Epithelial cell of esophagus (primary cell): ENCODE measurements around the gene CYP21A2.
"Not testable (repeated sequence)": the region's sequence is repeated elsewhere in the genome, so short reads cannot be mapped to it uniquely, and the experiment has no call there.

Experiments used
- DNase-seq: peaks from one replicate; pipeline ENCODE4 v3.0.0; 2010; ENCODE audit warnings: low read depth
- H3K4me3 ChIP-seq: 2 replicates; pipeline ENCODE4 v1.5.1; 2011; ENCODE audit warnings: mild to moderate bottlenecking, low read length, control low read depth
- TF ChIP-seq, protein P1 (sequence below): IDR thresholded peaks from 2 replicates; pipeline ENCODE4 v1.5.1; 2011; ENCODE audit warnings: low read depth, mild to moderate bottlenecking, low read length, control low read depth, inconsistent platforms; ENCODE audit not compliant: insufficient read depth; ENCODE audit errors: missing control alignments

CYP21A2 gene

DNA sequence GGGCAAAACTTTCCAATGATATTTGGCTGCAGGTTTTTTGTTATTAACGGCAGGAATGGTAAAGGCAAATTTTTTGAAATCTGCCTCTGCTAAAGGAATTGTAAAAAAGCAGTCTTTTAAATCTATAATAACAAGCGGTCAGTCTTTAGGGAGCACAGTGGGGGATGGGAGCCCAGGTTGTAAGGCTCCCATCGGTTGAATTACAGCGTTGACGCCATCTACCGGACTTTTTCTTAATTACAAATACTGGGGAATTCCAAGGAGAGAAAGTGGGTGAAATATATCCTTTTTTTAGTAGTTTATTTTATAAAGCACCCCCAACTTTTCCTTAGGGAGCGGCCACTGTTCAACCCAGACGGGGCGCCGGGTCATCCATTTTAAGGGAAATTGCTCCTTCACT is 16.1 kb upstream of the CYP21A2 start:
- not testable (repeated sequence) for DNase-seq, H3K4me3 ChIP-seq

DNA sequence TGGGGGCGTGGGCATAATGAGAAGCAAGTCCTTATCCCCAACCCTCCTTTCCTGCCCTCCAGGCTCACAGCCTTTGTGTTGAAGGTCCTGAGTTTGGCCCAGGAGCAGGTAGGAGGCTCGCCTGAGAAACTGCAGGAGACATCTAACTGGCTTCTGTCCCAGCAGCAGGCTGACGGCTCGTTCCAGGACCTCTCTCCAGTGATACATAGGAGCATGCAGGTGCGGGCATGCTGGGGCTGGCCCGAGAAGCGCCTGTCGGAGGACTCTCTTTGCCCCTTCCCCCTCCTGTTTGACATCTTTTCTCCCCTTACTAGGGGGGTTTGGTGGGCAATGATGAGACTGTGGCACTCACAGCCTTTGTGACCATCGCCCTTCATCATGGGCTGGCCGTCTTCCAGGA is 9.6 kb upstream of the CYP21A2 start:
- H3K4me3 ChIP-seq, DNase-seq: not testable (repeated sequence)

DNA sequence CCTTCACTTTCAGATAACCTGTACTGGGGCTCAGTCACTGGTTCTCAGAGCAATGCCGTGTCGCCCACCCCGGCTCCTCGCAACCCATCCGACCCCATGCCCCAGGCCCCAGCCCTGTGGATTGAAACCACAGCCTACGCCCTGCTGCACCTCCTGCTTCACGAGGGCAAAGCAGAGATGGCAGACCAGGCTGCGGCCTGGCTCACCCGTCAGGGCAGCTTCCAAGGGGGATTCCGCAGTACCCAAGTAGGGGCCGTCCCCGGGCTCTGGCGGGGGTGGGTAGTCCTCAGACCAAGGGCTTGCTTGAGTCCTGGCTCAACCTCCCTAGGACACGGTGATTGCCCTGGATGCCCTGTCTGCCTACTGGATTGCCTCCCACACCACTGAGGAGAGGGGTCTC is 8.7 kb upstream of the CYP21A2 start:
- not testable (repeated sequence) for DNase-seq, H3K4me3 ChIP-seq

DNA sequence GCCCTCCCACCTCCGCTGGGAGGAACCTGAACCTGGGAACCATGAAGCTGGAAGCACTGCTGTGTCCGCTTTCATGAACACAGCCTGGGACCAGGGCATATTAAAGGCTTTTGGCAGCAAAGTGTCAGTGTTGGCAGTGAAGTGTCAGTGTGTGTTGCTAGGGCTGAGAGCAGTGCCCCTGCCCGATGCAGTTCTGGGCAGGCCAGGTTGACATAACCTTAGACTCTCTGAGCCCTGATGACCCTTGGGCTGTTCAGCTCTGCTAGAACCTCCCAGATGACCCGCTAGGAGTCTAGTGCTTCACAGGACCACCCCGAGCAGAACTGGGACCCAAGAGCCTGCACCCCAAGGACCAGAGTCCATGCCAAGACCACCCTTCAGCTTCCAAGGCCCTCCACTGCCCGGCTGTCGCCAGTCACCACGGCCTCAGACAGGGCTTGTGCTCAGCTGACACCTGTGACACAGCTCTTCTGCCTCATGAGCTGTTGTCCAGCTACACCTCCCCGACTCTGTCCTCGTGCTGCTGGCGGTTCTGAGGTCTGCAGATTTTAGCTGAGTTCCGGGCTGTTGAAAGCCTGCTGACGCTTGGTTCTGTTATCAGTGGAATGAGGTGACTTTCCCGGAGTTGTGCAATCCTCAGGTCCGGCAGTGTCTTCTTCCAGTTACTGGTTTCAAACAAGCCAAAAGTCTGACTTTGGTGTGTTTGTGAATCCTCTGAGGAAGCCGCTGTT is 2.8 kb upstream of the CYP21A2 start:
- H3K4me3 ChIP-seq, DNase-seq: not testable (repeated sequence)

DNA sequence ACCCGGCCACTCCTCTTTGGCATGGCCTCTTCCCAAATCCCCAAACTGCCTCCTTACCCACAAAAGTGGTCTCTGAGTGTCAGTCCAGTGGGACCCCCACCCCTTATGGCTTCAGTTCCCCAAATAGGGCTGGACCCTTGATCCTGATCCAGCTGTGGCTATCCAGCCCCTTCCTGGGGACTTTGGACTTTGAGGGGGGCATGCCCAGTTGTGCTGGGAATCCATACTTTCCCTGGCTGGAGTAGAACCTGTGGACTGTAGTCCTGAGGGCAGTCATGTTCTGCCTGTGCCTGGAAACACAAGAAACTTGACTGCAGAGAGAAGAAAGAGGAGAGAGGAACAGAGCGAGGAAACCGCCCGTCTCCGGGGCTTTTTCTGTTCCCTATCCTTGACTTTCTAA is 1.1 kb upstream of the CYP21A2 start:
- not testable (repeated sequence) for DNase-seq, H3K4me3 ChIP-seq

DNA sequence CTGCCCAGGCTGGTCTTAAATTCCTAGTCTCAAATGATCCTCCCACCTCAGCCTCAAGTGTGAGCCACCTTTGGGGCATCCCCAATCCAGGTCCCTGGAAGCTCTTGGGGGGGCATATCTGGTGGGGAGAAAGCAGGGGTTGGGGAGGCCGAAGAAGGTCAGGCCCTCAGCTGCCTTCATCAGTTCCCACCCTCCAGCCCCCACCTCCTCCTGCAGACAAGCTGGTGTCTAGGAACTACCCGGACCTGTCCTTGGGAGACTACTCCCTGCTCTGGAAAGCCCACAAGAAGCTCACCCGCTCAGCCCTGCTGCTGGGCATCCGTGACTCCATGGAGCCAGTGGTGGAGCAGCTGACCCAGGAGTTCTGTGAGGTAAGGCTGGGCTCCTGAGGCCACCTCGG is 663 bp downstream of the CYP21A2 start:
- not testable (repeated sequence) for H3K4me3 ChIP-seq, DNase-seq

DNA sequence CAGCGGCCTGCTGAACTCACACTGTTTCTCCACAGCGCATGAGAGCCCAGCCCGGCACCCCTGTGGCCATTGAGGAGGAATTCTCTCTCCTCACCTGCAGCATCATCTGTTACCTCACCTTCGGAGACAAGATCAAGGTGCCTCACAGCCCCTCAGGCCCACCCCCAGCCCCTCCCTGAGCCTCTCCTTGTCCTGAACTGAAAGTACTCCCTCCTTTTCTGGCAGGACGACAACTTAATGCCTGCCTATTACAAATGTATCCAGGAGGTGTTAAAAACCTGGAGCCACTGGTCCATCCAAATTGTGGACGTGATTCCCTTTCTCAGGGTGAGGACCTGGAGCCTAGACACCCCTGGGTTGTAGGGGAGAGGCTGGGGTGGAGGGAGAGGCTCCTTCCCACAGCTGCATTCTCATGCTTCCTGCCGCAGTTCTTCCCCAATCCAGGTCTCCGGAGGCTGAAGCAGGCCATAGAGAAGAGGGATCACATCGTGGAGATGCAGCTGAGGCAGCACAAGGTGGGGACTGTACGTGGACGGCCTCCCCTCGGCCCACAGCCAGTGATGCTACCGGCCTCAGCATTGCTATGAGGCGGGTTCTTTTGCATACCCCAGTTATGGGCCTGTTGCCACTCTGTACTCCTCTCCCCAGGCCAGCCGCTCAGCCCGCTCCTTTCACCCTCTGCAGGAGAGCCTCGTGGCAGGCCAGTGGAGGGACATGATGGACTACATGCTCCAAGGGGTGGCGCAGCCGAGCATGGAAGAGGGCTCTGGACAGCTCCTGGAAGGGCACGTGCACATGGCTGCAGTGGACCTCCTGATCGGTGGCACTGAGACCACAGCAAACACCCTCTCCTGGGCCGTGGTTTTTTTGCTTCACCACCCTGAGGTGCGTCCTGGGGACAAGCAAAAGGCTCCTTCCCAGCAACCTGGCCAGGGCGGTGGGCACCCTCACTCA is 1.4 kb downstream of the CYP21A2 start:
- H3K4me3 ChIP-seq, DNase-seq: not testable (repeated sequence)

DNA sequence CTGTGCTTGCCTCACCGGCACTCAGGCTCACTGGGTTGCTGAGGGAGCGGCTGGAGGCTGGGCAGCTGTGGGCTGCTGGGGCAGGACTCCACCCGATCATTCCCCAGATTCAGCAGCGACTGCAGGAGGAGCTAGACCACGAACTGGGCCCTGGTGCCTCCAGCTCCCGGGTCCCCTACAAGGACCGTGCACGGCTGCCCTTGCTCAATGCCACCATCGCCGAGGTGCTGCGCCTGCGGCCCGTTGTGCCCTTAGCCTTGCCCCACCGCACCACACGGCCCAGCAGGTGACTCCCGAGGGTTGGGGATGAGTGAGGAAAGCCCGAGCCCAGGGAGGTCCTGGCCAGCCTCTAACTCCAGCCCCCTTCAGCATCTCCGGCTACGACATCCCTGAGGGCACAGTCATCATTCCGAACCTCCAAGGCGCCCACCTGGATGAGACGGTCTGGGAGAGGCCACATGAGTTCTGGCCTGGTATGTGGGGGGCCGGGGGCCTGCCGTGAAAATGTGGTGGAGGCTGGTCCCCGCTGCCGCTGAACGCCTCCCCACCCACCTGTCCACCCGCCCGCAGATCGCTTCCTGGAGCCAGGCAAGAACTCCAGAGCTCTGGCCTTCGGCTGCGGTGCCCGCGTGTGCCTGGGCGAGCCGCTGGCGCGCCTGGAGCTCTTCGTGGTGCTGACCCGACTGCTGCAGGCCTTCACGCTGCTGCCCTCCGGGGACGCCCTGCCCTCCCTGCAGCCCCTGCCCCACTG is 2.3 kb downstream of the CYP21A2 start:
- not testable (repeated sequence) for DNase-seq, H3K4me3 ChIP-seq

DNA sequence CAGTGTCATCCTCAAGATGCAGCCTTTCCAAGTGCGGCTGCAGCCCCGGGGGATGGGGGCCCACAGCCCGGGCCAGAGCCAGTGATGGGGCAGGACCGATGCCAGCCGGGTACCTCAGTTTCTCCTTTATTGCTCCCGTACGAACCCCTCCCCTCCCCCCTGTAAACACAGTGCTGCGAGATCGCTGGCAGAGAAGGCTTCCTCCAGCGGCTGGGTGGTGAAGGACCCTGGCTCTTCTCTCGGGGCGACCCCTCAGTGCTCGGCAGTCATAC is 2.8 kb downstream of the CYP21A2 start:
- not testable (repeated sequence) for H3K4me3 ChIP-seq, DNase-seq

DNA sequence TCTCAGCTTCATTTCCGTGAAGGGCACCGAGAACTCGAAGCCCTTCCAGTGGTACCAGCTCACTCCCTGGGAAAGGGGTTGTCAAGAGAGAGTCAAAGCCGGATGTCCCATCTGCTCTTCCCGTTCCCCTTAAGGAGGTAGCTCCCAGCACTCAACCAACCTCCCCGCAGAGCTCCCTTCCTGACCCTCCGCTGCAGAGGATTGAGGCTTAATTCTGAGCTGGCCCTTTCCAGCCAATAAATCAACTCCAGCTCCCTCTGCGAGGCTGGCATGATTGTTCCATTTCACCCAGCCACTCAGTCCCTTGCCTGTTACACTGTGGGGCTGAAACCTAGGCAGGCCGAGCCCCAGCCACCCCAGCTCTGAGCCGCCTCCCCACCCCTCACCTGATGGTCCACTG is 3.2 kb downstream of the CYP21A2 start:
- not testable (repeated sequence) for H3K4me3 ChIP-seq

DNA sequence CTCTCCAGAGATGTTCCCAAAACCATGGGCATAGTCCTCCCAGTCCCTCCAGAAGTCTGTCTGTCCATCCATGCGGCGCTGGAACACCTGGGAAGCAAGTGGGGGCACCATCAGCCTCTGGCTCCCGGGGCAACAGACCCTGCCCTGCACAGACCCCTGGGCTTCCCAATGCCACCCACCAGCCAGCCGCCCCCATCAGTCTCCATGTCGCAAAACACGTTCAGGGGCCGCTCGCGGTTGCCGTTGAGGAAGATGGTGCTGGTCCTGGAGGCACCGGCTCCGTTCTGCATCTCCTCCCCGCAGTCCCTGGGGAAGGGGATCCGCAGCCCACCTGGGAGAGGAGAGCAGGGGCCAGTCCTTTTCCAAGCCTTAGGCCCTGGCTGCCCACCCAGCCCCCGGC is 4.1 kb downstream of the CYP21A2 start:
- H3K4me3 ChIP-seq, DNase-seq: not testable (repeated sequence)

More for the DNA sequence above, 3.2 kb downstream of the CYP21A2 start:
- not testable (repeated sequence) for DNase-seq

DNA sequence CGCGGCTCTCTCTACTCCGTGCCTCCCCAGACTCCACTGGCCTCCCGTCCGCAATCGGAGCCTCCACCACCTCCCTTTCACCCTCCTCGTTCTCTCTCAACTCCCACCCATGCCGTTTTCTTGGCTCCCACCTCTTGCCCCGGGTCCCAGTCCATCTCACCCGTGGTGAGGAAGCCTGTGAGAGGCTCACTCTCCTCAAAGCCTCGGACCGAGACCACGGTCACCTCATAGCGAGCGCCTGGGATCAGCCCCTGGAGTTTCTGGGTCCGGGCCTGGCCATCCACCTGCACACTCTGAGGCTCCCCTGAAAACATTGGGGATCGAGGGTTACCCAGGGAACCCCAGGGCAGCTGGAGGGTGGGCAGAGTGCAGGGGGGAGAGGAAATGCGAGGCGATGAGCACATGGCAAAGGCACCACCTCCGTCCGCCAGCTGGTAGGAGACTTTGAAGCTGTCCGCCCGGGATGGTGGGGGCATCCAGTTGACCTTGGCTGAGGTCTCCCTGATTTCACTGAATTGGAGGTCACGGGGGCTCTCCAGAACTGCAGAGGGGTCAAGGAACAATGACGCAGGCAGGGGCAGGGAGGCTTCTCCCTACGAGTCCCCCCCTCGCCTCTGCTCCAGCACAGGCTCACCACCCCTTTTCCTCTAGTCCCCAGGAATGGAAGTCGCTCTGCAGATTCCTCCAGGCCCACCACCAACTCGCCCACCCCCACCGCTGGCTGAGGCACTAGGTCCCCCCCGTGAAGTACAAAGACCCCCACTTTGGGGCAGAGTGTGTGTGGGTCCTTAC is 5.6 kb downstream of the CYP21A2 start:
- not testable (repeated sequence) for H3K4me3 ChIP-seq, DNase-seq

DNA sequence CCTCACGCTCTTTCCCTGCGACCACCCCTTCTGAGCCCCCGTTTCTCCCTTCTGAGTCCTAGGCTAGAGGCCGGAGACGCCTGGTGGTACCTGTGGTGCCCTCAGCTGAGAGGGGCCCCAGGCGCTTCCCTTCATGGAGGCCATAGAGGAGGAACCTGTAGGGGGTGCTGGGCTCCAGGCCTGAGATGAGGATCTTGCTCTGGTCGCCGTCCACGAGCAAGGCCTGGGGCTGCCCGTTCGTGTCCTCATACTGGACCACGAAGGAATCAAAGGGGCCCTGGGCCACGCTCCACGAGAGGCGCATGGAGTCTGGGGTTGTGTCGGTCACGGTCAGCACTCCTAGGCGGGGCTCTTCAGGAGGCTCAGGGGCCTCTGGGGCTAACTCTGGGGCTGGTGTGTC is 6.7 kb downstream of the CYP21A2 start:
- not testable (repeated sequence) for DNase-seq, H3K4me3 ChIP-seq

DNA sequence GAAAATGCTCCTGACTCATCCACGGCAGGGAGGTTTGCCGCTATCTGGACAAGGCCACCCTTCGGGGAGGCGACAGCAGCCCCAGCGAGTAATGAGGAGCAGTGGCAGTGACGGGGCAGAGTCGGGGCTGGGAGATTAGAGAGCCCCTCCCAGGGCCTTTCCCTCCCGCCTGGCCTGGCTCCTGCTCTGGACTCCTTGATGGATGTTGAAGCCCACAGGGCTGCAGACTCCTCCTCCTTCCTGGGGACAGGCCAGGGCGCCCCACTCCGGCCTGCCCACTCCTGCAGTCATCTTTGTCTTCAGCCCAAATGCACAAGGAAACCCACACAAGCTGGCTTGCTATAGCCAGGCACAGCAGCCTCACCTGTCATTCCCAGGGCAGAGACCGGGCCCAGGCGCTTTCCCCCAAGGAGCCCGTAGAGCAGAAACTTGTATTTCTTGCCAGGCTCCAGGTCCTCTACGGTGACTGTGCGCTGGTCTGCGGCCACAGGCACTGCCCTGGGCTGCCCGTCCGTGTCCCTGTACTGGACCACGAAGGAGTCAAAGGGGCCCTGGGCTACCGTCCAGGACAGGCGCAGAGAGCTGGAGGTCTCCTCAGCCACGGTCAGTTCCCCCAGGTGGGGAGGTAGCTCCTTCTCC is 7.7 kb downstream of the CYP21A2 start:
- TF ChIP-seq, protein P1, sequence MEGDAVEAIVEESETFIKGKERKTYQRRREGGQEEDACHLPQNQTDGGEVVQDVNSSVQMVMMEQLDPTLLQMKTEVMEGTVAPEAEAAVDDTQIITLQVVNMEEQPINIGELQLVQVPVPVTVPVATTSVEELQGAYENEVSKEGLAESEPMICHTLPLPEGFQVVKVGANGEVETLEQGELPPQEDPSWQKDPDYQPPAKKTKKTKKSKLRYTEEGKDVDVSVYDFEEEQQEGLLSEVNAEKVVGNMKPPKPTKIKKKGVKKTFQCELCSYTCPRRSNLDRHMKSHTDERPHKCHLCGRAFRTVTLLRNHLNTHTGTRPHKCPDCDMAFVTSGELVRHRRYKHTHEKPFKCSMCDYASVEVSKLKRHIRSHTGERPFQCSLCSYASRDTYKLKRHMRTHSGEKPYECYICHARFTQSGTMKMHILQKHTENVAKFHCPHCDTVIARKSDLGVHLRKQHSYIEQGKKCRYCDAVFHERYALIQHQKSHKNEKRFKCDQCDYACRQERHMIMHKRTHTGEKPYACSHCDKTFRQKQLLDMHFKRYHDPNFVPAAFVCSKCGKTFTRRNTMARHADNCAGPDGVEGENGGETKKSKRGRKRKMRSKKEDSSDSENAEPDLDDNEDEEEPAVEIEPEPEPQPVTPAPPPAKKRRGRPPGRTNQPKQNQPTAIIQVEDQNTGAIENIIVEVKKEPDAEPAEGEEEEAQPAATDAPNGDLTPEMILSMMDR: no peak

More for the DNA sequence above, 7.7 kb downstream of the CYP21A2 start:
- H3K4me3 ChIP-seq: no peak overlapping the region
- no peak for DNase-seq
